GM18508 (cell line): ENCODE data around the gene C6orf89.
A peak's percentile ranks its signal among the peaks of the same experiment; 100 is the strongest.

Experiments used
- ATAC-seq: cut with Tn5 transposase; IDR thresholded peaks from one replicate; pipeline ENCODE4 v1.9.1; 2021; ENCODE audit warnings: moderate number of reproducible peaks; ENCODE audit not compliant: insufficient read depth, unreplicated experiment

C6orf89 gene, protein sequence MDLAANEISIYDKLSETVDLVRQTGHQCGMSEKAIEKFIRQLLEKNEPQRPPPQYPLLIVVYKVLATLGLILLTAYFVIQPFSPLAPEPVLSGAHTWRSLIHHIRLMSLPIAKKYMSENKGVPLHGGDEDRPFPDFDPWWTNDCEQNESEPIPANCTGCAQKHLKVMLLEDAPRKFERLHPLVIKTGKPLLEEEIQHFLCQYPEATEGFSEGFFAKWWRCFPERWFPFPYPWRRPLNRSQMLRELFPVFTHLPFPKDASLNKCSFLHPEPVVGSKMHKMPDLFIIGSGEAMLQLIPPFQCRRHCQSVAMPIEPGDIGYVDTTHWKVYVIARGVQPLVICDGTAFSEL

DNA sequence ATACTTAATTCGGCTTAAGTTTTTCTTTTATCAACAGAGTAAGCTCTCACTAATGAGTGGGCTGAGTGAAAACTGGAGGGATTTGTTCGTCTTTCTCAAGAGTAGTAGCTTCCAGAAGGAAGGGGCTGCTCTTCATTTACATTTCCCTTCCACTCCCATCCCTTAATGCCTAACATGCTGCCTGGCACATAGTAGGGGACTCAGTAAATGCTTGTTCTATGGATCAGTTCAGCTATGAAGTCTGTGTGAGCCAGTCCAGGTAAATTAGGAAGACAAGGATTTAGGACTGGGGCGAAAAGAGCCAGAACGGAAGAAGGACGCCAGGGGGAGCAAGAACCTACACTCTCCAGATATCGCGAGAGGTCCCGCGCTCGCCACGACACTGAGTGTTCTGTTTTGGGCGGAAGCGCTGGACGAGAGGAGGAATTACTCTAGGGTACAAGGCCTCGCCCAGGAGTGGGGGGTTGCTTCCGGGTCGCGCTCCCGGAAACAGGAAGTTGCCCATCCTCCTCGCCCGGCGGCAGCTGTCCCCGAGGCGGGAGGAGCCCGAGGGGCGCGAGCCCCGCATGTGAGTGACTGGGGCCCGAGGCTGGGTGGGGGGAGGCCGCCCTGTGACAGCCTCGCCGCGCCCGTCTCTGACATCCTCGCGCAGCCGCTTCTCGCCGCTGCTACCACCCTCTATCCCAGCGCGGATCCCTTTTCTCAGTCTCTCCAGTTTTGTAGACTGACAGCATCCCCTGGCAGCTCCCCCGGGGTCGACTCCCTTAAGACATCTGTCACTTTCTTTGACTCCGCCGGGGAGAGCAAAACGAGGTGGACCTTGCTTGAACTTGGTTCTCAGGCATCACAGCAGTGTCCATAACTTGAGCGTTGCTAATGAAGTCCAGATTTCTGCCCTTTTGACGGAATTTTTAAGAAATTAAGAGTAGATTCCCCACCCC lies at the start of gene C6orf89:
C6orf89 (plus strand) TSS at position 492 of the 941 bp plus-strand sequence. CDS start 13,493 bp downstream, outside the sequence.
- ATAC-seq, result peak; percentile 89

GRCh38 chr6:36836111-36837021 lies 49.4 kb upstream of the C6orf89 start:
- no peak for ATAC-seq

- no peak for ATAC-seq
Measured at GRCh38 chr6:36837022-36837339, 48.8 kb upstream of the C6orf89 start.

DNA sequence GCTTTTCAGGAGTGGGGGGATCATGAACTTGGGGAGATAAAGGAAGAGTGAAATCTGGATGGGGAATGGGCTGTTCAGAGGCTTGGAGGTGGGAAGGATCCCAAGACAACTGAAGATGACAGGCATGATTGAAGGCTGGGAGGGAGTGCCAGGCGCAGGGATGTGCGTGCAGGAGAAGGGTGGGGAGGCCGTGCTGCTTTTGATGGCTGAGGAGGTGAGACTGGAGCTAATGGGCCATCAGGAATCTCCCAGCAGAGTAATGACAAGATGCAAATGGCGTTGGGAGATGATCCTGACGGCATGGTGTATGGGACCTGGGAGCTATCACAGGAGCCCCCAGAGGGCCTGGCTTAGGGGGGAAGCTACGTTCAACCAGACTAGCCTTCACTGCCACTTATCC lies 48.1 kb upstream of the C6orf89 start:
- no peak for ATAC-seq

DNA sequence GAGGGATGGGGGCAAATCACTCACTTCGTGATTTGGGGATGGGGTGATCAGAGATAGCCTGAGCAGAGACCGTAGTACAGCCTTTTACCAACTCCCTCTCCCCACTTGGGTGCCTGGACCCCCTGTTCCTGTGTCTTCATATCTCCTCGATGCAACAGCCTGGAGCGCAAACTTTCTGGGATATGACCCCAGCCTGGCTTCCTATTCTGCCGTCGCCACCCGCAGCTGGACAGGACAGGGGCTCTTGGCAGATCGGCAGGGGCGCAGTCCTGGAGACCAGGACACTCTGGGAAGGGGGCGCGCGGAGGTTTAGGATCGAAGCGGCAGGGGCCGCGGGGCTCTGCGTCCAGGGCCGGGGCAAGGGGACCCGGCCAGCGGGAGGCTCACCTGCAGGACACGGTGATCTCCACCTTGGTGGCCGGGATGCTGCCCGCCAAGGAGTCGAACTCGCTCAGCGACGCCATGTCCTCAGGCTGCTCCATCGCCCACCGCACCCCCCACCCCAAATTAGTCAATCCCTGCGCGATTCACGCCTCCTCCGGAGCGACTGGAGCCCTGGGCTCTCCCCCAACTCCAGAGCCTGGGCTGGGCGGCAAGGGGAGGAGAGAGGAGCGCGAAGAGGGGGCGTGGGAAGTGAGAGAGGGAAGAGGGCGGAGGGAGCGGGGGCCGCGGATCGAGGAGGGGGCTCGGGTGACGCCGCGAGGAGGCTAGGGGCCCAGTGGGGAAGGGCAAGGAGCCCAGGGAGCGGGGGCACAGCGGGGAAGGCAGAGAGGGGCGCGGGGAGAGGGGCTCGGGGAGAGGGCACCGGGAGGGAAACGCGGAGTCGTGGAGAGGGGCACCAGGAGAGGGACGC lies 46.6 kb upstream of the C6orf89 start, which contains the start of gene CPNE5:
CPNE5 (minus strand) TSS at position 549 of the 853 bp plus-strand sequence; CDS start at position 482, 67 bp downstream.
- no peak for ATAC-seq

- no peak for ATAC-seq
Measured at GRCh38 chr6:36839749-36840431, 45.9 kb upstream of the C6orf89 start.

- ATAC-seq, result no peak
Measured at GRCh38 chr6:36840432-36841403, 45.0 kb upstream of the C6orf89 start.

DNA sequence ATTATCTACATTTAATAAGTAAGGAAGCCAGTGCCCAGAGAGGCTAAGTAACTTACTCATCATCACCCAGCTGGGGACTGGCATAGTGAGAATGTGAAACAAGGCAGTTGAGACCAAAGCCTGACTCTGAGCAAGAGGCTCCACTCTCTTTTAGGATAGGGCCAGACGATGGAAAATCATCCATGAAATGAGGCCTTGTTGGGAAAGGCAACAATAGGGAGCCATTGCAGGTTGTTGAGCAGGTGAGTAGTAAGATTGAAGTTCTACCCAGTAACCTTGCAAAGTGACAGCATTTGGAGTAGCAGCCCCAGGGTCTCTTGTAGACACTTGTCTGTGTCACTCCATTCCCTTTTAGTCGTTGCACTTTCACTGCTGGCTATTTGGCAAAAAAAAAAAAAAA lies 44.0 kb upstream of the C6orf89 start:
- ATAC-seq, result no peak

- no peak for ATAC-seq
Measured at GRCh38 chr6:36843170-36843569, 42.6 kb upstream of the C6orf89 start.

DNA sequence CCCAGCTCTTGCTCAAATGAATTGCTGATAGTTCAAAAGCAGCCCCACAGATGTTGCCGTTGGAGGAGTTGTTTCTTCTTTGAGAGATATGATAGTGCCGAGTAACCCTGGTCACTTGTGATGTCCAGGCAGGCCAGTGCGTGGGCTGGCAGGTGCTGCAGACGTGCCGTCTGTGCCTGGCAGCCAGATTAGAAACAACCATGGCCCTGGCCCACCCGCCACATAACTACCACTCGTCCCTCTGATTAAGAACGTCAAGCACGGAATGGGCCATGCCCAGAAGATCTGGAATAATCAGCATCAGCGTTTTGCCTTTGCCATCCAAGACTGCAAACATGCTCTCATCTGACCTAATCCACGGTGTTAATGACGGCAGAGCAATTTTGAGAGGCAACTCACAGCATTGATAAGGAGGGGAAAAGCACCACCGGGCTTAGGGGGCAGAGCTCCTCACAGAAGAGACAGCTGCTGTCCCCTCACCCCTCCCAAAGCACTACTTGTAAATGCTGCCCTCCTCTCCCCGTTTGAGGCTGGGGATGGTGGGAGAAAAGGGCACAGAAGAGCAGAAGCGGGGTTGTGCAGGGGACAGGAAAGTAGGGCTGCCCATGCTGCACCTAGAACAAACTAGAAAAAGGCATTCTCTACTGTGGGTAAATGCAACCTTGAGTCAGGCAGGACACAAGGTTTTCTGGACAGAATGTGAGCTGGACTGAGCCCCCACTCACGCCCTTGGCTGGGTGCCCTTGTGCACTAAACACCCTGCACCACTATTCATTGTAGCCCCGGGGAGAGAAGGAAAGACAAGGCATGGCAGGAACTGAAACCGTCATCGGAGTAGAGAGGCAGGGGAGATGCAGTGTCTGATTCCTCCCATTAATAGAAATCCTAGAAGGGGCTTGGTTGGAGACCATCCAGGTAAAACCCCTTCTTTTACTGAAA lies 41.3 kb upstream of the C6orf89 start:
- no peak for ATAC-seq

DNA sequence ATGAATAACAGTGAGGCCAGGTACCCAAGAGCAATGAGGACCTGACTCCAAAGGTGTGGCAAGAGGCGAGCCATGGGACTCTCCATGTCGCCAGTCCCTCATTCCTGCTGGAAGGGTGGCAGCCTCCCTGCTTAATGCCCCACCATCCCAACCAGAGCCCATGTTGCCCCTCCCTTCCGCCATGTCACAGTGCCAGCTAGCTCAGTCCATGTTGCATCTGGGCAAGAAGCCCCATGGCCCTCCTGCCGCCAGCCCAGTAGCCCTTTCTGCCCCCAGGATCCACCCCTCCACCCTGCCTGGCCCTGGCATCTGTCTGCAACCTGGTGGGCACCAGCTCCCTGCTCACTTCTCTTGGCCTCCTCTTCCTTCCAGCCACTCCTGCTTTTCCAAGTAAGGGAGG lies 40.5 kb upstream of the C6orf89 start:
- ATAC-seq, result no peak

DNA sequence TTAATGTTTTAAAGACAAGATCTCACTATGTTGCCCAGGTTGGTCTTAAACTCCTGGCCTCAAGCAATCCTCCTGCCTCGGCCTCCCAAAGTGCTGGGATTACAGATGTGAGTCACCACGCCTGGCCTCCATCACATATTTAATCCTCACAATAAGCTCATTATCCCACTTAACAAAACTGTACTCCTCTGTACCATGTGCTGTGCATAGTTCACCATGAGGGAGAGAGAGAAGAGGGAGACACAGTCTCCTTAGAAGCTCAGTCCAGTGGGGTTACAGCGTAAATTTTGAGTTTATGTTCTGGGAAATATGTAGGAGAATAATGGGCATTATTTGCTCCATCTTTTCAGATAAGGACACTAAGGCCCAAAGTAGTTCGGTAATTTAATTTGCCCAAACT lies 38.6 kb upstream of the C6orf89 start:
- ATAC-seq, result no peak

DNA sequence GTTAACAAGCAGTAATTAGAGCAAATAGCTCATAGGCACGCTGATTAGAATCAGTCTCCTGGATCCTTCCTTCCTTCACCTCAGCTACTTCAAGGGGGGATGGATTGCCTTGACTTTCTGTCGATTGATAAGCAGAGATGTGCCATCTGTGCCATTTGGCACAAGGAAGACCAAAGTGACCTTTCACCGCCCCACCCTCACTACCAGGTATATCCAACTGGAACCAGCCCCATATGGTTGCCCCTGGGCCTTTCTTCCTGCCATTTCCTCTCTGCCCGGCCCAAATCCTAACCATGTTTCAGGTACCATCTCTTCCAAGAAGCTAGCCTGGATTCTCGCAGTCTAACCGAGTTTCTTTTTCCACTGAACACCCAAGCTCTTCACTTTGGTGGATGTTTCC lies 37.8 kb upstream of the C6orf89 start:
- no peak for ATAC-seq

DNA sequence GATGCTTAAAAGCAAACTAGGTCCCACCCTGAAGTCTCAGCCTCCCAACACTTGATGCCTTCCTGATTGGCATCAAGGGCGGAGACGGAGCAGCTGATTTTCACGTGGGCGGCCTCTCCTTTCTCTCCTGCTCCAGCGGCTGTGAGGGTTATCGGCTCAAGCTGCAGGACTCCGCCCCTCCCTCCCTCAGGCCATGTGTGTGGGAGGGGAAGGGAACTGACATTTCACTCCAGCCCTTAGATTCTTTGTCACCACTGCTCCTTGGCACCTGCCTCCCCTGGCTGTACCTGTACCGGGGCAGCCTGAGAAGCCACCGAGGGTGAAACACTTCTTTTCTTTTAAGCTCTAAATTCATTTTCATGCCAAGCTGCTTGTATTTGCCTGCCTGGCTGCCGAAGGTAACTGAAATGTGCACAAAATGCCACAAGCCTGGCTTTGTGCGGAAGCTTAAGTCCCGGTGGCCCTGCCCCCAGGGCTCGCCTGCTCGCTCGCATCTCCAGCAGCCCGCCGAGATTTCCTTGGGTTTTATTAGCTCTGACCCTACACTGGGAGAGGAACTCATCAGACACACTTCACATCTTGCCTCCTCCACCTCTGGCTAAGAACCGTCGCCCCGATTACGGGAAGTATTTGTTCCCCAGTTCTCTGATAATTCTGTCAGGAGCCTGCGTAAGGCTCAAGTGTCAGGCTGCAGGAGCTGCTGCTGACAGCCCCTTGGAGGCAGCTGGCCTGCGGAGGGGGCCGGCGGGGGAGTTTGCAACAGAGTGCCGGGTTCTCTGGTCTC lies 36.9 kb upstream of the C6orf89 start:
- no peak for ATAC-seq

DNA sequence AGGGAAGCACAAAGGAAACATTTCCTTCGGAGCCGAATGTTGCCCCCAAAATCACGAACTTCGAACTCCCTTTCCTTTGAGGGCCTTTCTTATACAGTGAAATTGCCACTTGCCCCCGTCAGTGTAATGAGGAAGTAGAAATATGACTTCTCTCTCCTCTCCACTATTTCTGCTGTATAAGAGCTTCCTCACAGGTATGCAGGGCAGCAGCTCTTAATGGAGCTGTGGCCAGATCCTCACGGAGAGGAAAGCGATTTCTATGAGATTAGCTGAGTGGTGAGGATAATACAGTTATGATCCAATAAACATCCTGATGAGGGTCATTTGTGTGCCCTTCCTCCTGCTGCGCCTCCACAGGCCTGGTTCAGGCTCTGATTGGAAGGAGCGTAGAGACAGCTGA lies 35.7 kb upstream of the C6orf89 start:
- no peak for ATAC-seq

GRCh38 chr6:36851149-36851614 lies 34.6 kb upstream of the C6orf89 start:
- no peak for ATAC-seq
